ENCODE results near the gene JAKMIP2. TPM values are rescaled to one million over a fixed set of nuclear protein-coding genes. Genes with fewer than 3 reads are reported as not detected.

Gene JAKMIP2
- total RNA-seq, 1 experiment from 2014 or later: 6.4 TPM

GRCh38 chr5:147712019-147712418 is 70.5 kb downstream of the JAKMIP2 start:
- no peak overlapping the region for H3K56ac ChIP-seq (ENCODE audit: insufficient read length, low read depth, low read length)
- Mint-ChIP-seq H3K36me3 (ENCODE audit: insufficient read depth in 1 of 3, low read depth in 3 of 3) (0 out of 7 replicates have a peak, but pooled peaks cover 0 to 1% (median 0%) of the 10 kb centered on the region in 3 experiments), H3K4me3 (no peak overlapping the region), H3K27me3 (ENCODE audit: low read depth) (no peaks in the 10 kb centered on the region), H3K4me1 (peaks cover 8 to 12% of the 10 kb centered on the region in 2 experiments), H3K27ac (peak overlapping the region in 1 of 3 experiments; percentile 5; a peak in 1 of 7 replicates), H3K9me3 (no peaks in the 10 kb centered on the region)
- no peak overlapping the region for H3K4me2 ChIP-seq (ENCODE audit: insufficient read depth, insufficient read length, low read length)
- no peaks in the 10 kb centered on the region for H3K79me1 ChIP-seq (ENCODE audit: insufficient read depth, low read depth, low read length, poor library complexity, severe bottlenecking)
- no peak for DNase-seq
- no peak overlapping the region for H4K91ac ChIP-seq (ENCODE audit: insufficient read length, low read depth, low read length)
- no CpG with 5 or more reads among the region's 3 CpGs for WGBS (ENCODE audit: extremely low coverage, insufficient read length, low lambda C conversion rate)
- H2BK15ac ChIP-seq (ENCODE audit: low read depth, low read length): no peak overlapping the region
- H2AK5ac ChIP-seq (ENCODE audit: insufficient read length, low read length): no peak overlapping the region
- no peaks in the 10 kb centered on the region for H3K79me2 ChIP-seq (ENCODE audit: insufficient read depth, low read length)
- no peak overlapping the region for H3K4ac ChIP-seq (ENCODE audit: low read depth, low read length)
- no peak overlapping the region for H4K8ac ChIP-seq (replicated peaks; ENCODE audit: insufficient read length, low read depth, low read length)
- no peak overlapping the region for H3K27ac ChIP-seq (ENCODE audit: insufficient read length, low read depth, low read length)
- H3K9me3 ChIP-seq (ENCODE audit: control insufficient read depth, low read depth, low read length): no peaks in the 10 kb centered on the region
- no peak overlapping the region for H2AFZ ChIP-seq (ENCODE audit: low read length)
- no peak overlapping the region for H3K9ac ChIP-seq (ENCODE audit: extremely low read depth, insufficient read length, low read length)
- H3K27me3 ChIP-seq (ENCODE audit: insufficient read depth, low read length): no peaks in the 10 kb centered on the region
- no peak overlapping the region for H2BK120ac ChIP-seq (ENCODE audit: low read depth, low read length, poor library complexity, severe bottlenecking)
- no peaks in the 10 kb centered on the region for H3K4me1 ChIP-seq (ENCODE audit: insufficient read depth, low read length)
- no peak overlapping the region for H2BK5ac ChIP-seq (ENCODE audit: insufficient read length, low read length)
- H2BK12ac ChIP-seq (ENCODE audit: insufficient read length, low read depth, low read length): no peak overlapping the region
- H3K23me2 ChIP-seq (ENCODE audit: insufficient read length, low read depth, low read length, poor library complexity, severe bottlenecking): no peaks in the 10 kb centered on the region
- no peak overlapping the region for H4K5ac ChIP-seq (ENCODE audit: insufficient read length, low read depth, low read length)
- H4K20me1 ChIP-seq (ENCODE audit: control insufficient read depth, insufficient read depth, insufficient read length): no peaks in the 10 kb centered on the region
- H3T11ph ChIP-seq (ENCODE audit: low read length): no peak overlapping the region
- no peak overlapping the region for H3K18ac ChIP-seq (ENCODE audit: insufficient read length, low read depth, low read length)
- no peak overlapping the region for H2BK20ac ChIP-seq (ENCODE audit: low read depth, low read length, poor library complexity, severe bottlenecking)
- no peak overlapping the region for H3K14ac ChIP-seq (ENCODE audit: insufficient read depth, low read length)
- TF ChIP-seq, protein P1, sequence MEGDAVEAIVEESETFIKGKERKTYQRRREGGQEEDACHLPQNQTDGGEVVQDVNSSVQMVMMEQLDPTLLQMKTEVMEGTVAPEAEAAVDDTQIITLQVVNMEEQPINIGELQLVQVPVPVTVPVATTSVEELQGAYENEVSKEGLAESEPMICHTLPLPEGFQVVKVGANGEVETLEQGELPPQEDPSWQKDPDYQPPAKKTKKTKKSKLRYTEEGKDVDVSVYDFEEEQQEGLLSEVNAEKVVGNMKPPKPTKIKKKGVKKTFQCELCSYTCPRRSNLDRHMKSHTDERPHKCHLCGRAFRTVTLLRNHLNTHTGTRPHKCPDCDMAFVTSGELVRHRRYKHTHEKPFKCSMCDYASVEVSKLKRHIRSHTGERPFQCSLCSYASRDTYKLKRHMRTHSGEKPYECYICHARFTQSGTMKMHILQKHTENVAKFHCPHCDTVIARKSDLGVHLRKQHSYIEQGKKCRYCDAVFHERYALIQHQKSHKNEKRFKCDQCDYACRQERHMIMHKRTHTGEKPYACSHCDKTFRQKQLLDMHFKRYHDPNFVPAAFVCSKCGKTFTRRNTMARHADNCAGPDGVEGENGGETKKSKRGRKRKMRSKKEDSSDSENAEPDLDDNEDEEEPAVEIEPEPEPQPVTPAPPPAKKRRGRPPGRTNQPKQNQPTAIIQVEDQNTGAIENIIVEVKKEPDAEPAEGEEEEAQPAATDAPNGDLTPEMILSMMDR (conservative IDR thresholded peaks at IDR 0.05): no peak
- no peak overlapping the region for H3K23ac ChIP-seq (ENCODE audit: insufficient read length, low read depth, low read length)
